HL-60 (cell line): Measurements from ENCODE around the gene TMEM154.

ENCODE experiments used
- POLR2AphosphoS5 ChIP-seq: IDR thresholded peaks from 2 replicates; pipeline ENCODE4 v1.6.1; 2012; ENCODE audit warnings: low read depth
- SPI1 ChIP-seq: IDR thresholded peaks from 2 replicates; pipeline ENCODE4 v1.6.1; 2012; ENCODE audit warnings: low read depth, mild to moderate bottlenecking, borderline replicate concordance
- TF ChIP-seq, protein P1 (sequence below): IDR thresholded peaks from one replicate; pipeline ENCODE4 v1.5.1; 2011; ENCODE audit warnings: low read length, control low read depth, inconsistent platforms; ENCODE audit not compliant: insufficient read depth

DNA sequence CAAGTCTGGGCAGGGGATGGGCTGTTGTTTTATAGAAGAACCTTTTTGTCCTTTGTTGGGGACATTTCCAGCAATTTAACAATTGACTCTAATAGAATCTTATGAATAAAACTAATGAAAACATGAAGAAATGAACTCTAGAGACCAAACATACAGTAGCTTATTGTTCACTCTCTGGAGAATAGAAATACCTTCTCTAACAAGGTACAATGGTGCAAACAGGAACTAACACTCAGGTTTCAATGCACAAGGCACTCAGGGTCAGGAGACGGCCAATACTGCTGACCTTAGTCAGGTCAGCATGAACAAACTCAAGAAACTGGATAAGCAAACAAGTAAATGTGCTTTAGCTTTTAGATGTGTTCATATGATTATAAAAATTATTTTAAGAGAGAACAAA lies 104.3 kb downstream of the TMEM154 start:
- TF ChIP-seq, protein P1, sequence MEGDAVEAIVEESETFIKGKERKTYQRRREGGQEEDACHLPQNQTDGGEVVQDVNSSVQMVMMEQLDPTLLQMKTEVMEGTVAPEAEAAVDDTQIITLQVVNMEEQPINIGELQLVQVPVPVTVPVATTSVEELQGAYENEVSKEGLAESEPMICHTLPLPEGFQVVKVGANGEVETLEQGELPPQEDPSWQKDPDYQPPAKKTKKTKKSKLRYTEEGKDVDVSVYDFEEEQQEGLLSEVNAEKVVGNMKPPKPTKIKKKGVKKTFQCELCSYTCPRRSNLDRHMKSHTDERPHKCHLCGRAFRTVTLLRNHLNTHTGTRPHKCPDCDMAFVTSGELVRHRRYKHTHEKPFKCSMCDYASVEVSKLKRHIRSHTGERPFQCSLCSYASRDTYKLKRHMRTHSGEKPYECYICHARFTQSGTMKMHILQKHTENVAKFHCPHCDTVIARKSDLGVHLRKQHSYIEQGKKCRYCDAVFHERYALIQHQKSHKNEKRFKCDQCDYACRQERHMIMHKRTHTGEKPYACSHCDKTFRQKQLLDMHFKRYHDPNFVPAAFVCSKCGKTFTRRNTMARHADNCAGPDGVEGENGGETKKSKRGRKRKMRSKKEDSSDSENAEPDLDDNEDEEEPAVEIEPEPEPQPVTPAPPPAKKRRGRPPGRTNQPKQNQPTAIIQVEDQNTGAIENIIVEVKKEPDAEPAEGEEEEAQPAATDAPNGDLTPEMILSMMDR, result no peak
- no peak for TF ChIP-seq POLR2AphosphoS5
- no peak for TF ChIP-seq SPI1
